ENCODE data around the gene TRIO. TPM values are rescaled to one million over a fixed set of nuclear protein-coding genes. Genes with fewer than 3 reads are reported as not detected.
"Not testable (repeated sequence)": the region's sequence is repeated elsewhere in the genome, so short reads cannot be mapped to it uniquely, and the experiment has no call there.

The TRIO gene
- total and polyA plus RNA-seq, 4 experiments from 2014 or later, result 0.09 to 11.5 (median 9.7) TPM; not detected in 1

DNA sequence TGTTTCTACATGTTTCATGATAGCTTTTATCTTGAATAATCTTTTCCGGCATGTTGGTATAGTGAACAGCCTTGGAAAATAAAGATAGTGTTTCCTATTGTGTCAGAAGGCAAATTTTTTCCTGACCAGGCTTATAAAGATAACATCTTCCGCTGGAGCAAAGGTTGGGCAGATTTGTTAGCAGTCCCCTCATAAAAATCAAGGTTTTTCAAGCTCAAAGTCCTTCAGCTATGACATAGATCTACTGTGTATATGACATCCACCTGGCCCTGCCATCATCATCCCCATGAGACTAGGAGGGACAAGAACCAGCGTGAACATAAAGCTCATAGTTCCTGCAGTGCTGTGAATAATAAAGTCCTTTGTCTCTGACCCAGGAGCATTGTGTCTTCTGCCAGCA lies 408.1 kb downstream of the TRIO start:
- Mint-ChIP-seq H3K4me1 (peaks cover 0 to 5% (median 3%) of the 10 kb centered on the region in 4 donors), H3K27ac (no peak overlapping the region), H3K27me3 (peaks cover 2 to 5% of the 10 kb centered on the region in 2 donors), H3K4me3 (no peak overlapping the region), H3K36me3 (no peaks in the 10 kb centered on the region), H3K9me3 (peaks cover 0 to 19% (median 2%) of the 10 kb centered on the region in 8 donors)
- intact Hi-C loops (cut with micrococcal nuclease), result no loop called here
- no peak for DNase-seq
- no peak overlapping the region for H3K4me3 ChIP-seq (ENCODE audit: low read length in 2 of 2)
- H3K9me3 ChIP-seq (ENCODE audit: control insufficient read depth in 1 of 2, low read length in 2 of 2), result no peaks in the 10 kb centered on the region
- H3K27ac ChIP-seq (ENCODE audit: low read depth, low read length), result no peak overlapping the region
- ChIA-PET CTCF (ENCODE audit: partially characterized antibody) (interaction anchor here (0.6 kb wide), 1 partner anchor 32 kb away, joined by 3 read pairs; no protein-coding TSS in a partner anchor), POLR2A (ENCODE audit: partially characterized antibody) (no interaction called here)
- H3K4me1 ChIP-seq (ENCODE audit: insufficient read depth, low read length), result no peaks in the 10 kb centered on the region
- no peaks in the 10 kb centered on the region for H3K27me3 ChIP-seq (ENCODE audit: insufficient read depth, low read length)
- H3K36me3 ChIP-seq (ENCODE audit: insufficient read depth, low read length), result no peaks in the 10 kb centered on the region

DNA sequence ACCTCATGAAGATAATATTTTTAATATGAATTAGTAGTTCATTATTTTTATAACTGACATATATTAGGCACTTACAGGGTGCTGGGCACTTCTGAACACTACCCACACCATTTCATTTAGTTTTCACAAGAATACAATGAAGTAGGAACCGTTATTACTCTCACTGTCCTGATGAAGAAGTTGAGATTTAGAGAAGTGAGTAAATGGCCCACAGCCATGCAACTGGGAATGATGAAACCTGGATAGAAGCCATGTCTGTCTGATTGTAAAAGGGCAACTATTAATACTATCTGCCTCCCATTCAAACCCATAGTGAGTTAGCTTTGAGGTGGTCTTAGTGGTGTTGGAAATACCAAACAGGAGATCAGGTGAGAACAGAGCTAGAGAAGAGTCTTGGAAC lies 408.9 kb downstream of the TRIO start:
- Histone ChIP-seq H3K36me3 (ENCODE audit: insufficient read depth, low read length) (no peaks in the 10 kb centered on the region), H3K4me3 (ENCODE audit: low read length in 2 of 2) (no peak overlapping the region), H3K4me1 (ENCODE audit: insufficient read depth, low read length) (no peaks in the 10 kb centered on the region), H3K9me3 (ENCODE audit: control insufficient read depth in 1 of 2, low read length in 2 of 2) (no peaks in the 10 kb centered on the region), H3K27ac (ENCODE audit: low read depth, low read length) (no peak overlapping the region), H3K27me3 (ENCODE audit: insufficient read depth, low read length) (no peaks in the 10 kb centered on the region)
- peaks cover 0 to 5% (median 3%) of the 10 kb centered on the region in 4 donors for H3K4me1 Mint-ChIP-seq
- intact Hi-C loops (cut with micrococcal nuclease), result no loop called here
- no peak for DNase-seq
- H3K36me3 Mint-ChIP-seq, result no peaks in the 10 kb centered on the region
- peaks cover 2 to 5% of the 10 kb centered on the region in 2 donors for H3K27me3 Mint-ChIP-seq
- no peak overlapping the region for H3K4me3 Mint-ChIP-seq
- no peak overlapping the region for H3K27ac Mint-ChIP-seq
- ChIA-PET CTCF (ENCODE audit: partially characterized antibody) (no interaction called here), POLR2A (ENCODE audit: partially characterized antibody) (no interaction called here)
- H3K9me3 Mint-ChIP-seq, result peaks cover 0 to 19% (median 2%) of the 10 kb centered on the region in 8 donors

DNA sequence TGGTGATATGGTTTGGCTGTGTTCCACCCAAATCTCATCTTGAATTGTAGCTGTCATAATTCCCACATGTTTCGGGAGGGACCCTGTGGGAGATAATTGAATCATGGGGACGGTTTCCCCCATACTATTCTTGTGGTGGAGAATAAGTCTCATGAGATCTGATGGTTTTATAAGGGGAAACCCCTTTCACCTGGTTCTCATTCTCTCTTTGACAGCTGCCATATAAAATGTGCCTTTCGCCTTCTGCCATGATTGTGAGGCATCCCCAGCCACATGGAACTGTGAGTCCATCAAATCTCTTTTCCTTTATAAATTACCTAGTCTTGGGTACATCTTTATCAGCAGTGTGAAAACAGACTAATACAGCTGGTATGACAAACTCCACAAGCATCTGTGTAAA lies 411.1 kb downstream of the TRIO start:
- DNase-seq; intact Hi-C loops (cut with micrococcal nuclease); H3K27ac ChIP-seq (ENCODE audit: low read depth, low read length); H3K27me3 Mint-ChIP-seq; H3K27ac Mint-ChIP-seq; H3K4me1 ChIP-seq (ENCODE audit: insufficient read depth, low read length); H3K4me1 Mint-ChIP-seq; H3K4me3 ChIP-seq (ENCODE audit: low read length in 2 of 2); H3K4me3 Mint-ChIP-seq; H3K27me3 ChIP-seq (ENCODE audit: insufficient read depth, low read length); H3K9me3 ChIP-seq (ENCODE audit: control insufficient read depth in 1 of 2, low read length in 2 of 2); CTCF ChIA-PET (ENCODE audit: partially characterized antibody); H3K36me3 Mint-ChIP-seq; H3K36me3 ChIP-seq (ENCODE audit: insufficient read depth, low read length); POLR2A ChIA-PET (ENCODE audit: partially characterized antibody): not testable (repeated sequence)
- peaks cover 0 to 19% (median 2%) of the 10 kb centered on the region in 8 donors for H3K9me3 Mint-ChIP-seq

DNA sequence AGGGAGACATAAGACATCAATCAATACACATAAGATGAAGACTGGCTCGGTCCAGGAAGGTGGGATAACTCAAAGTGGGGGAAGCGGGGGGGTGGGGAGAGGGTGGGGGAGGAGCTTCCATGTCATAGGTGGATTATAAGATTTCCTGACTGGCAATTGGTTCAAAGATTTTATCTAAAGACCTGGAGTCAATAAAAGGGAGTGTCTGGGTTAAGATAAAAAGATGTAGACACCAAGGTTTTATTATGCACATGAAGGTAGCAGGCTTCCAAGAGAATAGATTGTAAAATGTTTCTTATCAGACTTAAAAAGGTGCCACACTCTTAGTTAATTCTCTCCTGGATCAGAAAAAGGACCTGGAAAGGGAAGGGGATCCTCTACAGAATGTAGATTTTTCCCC lies 412.9 kb downstream of the TRIO start:
- H3K36me3 ChIP-seq (ENCODE audit: insufficient read depth, low read length), result no peaks in the 10 kb centered on the region
- H3K36me3 Mint-ChIP-seq, result no peaks in the 10 kb centered on the region
- H3K4me1 Mint-ChIP-seq, result peaks cover 10 to 16% (median 11%) of the 10 kb centered on the region in 4 donors
- peaks cover 10% of the 10 kb centered on the region for H3K4me1 ChIP-seq (ENCODE audit: insufficient read depth, low read length)
- no peak overlapping the region for H3K4me3 ChIP-seq (ENCODE audit: low read length in 2 of 2)
- DNase-seq, result no peak
- POLR2A ChIA-PET (ENCODE audit: partially characterized antibody), result no interaction called here
- intact Hi-C loops (cut with micrococcal nuclease), result no loop called here
- CTCF ChIA-PET (ENCODE audit: partially characterized antibody), result no interaction called here
- H3K9me3 ChIP-seq (ENCODE audit: control insufficient read depth in 1 of 2, low read length in 2 of 2), result no peaks in the 10 kb centered on the region
- no peak overlapping the region for H3K4me3 Mint-ChIP-seq
- no peaks in the 10 kb centered on the region for H3K27me3 ChIP-seq (ENCODE audit: insufficient read depth, low read length)
- no peak overlapping the region for H3K27ac Mint-ChIP-seq
- H3K27ac ChIP-seq (ENCODE audit: low read depth, low read length), result no peak overlapping the region
- H3K9me3 Mint-ChIP-seq, result peaks cover 0 to 19% (median 2%) of the 10 kb centered on the region in 8 donors
- H3K27me3 Mint-ChIP-seq, result peaks cover 3 to 5% of the 10 kb centered on the region in 2 donors

DNA sequence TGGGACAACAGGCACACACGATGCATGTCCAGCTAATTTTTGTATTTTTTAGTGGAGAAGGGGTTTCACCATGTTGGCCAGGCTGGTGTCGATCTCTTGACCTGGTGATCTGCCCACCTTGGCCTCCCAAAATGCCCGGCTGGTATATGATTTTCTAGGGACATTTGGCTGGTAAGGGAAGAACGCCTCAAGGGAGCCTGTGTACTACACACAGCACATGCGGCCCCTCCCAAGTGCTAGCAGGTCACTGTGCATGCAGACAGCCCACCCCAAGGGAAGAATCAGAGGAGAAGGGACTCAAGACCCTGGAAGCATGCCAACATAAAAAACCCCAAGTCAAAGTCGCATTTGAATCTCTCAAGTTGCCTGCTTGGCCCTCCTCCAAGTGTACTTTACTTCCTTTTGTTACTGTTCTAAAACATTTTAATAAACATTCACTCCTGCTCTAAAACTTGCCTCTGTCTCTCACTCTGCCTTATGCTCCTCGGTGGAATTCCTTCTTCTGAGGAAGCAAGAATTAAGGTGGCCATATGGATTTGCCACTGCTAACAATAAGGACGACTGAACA lies 414.1 kb downstream of the TRIO start:
- Histone ChIP-seq H3K4me3 (ENCODE audit: low read length in 2 of 2) (no peak overlapping the region), H3K27ac (ENCODE audit: low read depth, low read length) (no peak overlapping the region), H3K36me3 (ENCODE audit: insufficient read depth, low read length) (no peaks in the 10 kb centered on the region), H3K27me3 (ENCODE audit: insufficient read depth, low read length) (no peaks in the 10 kb centered on the region), H3K9me3 (ENCODE audit: control insufficient read depth in 1 of 2, low read length in 2 of 2) (no peaks in the 10 kb centered on the region), H3K4me1 (ENCODE audit: insufficient read depth, low read length) (peaks cover 10% of the 10 kb centered on the region)
- Mint-ChIP-seq H3K36me3 (no peaks in the 10 kb centered on the region), H3K4me3 (no peak overlapping the region), H3K27ac (no peak overlapping the region), H3K27me3 (peaks cover 3 to 5% of the 10 kb centered on the region in 2 donors), H3K9me3 (peaks cover 0 to 16% (median 2%) of the 10 kb centered on the region in 8 donors), H3K4me1 (peaks cover 10 to 18% (median 11%) of the 10 kb centered on the region in 4 donors)
- CTCF ChIA-PET (ENCODE audit: partially characterized antibody), result no interaction called here
- DNase-seq, result no peak
- intact Hi-C loops (cut with micrococcal nuclease), result no loop called here
- POLR2A ChIA-PET (ENCODE audit: partially characterized antibody), result no interaction called here

DNA sequence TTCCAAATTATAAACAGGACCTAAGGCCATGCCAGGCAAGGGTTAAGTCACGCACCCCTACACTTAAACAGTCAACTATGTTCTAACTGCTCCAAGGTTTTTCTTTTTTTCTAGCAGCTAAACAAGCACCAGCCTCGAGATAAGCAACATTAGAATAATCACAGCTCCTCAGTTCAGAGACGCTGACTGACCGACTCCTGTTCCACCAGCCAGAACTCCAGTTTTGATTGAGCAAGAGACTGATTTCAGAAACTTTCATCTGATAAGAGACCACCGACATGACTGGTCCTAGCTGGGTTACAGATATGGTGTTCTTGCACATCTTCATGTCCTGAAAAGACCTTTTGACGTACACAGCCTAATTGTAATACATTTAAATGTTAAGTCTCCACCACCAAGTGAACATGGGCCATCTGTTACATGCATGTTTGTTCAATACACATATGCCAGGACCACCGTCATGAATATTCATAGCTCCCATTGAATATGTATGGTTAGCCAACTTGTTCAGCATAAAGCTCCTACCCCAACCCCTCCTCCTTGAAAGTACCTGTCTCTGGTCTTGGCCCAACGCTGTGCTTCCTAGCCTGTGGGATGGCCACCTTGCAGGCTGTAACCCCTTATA lies 414.8 kb downstream of the TRIO start:
- Histone ChIP-seq H3K36me3 (ENCODE audit: insufficient read depth, low read length) (no peaks in the 10 kb centered on the region), H3K4me3 (ENCODE audit: low read length in 2 of 2) (no peak overlapping the region), H3K4me1 (ENCODE audit: insufficient read depth, low read length) (peaks cover 10% of the 10 kb centered on the region), H3K9me3 (ENCODE audit: control insufficient read depth in 1 of 2, low read length in 2 of 2) (no peaks in the 10 kb centered on the region), H3K27ac (ENCODE audit: low read depth, low read length) (no peak overlapping the region), H3K27me3 (ENCODE audit: insufficient read depth, low read length) (no peaks in the 10 kb centered on the region)
- DNase-seq, result no peak
- Mint-ChIP-seq H3K9me3 (peaks cover 0 to 15% (median 2%) of the 10 kb centered on the region in 8 donors), H3K36me3 (no peaks in the 10 kb centered on the region), H3K27ac (no peak overlapping the region), H3K27me3 (peaks cover 3 to 4% of the 10 kb centered on the region in 2 donors), H3K4me3 (no peak overlapping the region), H3K4me1 (peaks cover 10 to 18% (median 11%) of the 10 kb centered on the region in 4 donors)
- CTCF ChIA-PET (ENCODE audit: partially characterized antibody), result no interaction called here
- intact Hi-C loops (cut with micrococcal nuclease), result no loop called here
- POLR2A ChIA-PET (ENCODE audit: partially characterized antibody), result no interaction called here

Measured in CD4-positive, alpha-beta memory T cell (primary cell).